GM23338 (cell line): Measurements from ENCODE around the gene TMTC2. TPM values are rescaled to one million over a fixed set of nuclear protein-coding genes. Genes with fewer than 3 reads are reported as not detected.

Experiments used
- ATAC-seq: fragments of 200-7000 bp; cut with Tn5 transposase; 3 replicates; pipeline ENCODE4 v1.9.1; 2020
- DNase-seq: peaks from one replicate; pipeline ENCODE4 v3.0.0-alpha.2; 2015; ENCODE audit warnings: low spot score
- H2AFZ ChIP-seq: fragments of 200-600 bp; sonication (generic); 2 replicates; pipeline ENCODE4 v1.8.0; 2016; ENCODE audit warnings: antibody characterized with exemption, mild to moderate bottlenecking, moderate library complexity
- H3F3A ChIP-seq: fragments of 200-600 bp; sonication (generic); replicated peaks from 2 replicates; pipeline ENCODE4 v1.8.0; 2017; ENCODE audit warnings: antibody characterized with exemption, mixed run types, low read depth
- H3K27ac ChIP-seq: fragments of 200-600 bp; sonication (generic); 2 replicates; pipeline ENCODE4 v1.6.1; 2016; ENCODE audit warnings: low read depth
- H3K27me3 ChIP-seq: fragments of 200-600 bp; sonication (generic); 2 replicates; pipeline ENCODE4 v1.8.0; 2016; ENCODE audit warnings: mild to moderate bottlenecking, mixed run types, moderate library complexity; ENCODE audit not compliant: insufficient read depth
- H3K36me3 ChIP-seq: fragments of 200-600 bp; sonication (generic); 2 replicates; pipeline ENCODE4 v1.8.0; 2016; ENCODE audit warnings: mild to moderate bottlenecking; ENCODE audit not compliant: insufficient read depth
- H3K4me1 ChIP-seq: fragments of 200-600 bp; sonication (generic); 2 replicates; pipeline ENCODE4 v1.8.0; 2016; ENCODE audit warnings: mild to moderate bottlenecking, moderate library complexity; ENCODE audit not compliant: insufficient read depth
- H3K4me2 ChIP-seq: fragments of 200-600 bp; sonication (generic); 2 replicates; pipeline ENCODE4 v1.7.1; 2017; ENCODE audit warnings: mixed run types
- H3K4me3 ChIP-seq: fragments of 200-600 bp; sonication (generic); 2 replicates; pipeline ENCODE4 v1.6.1; 2016; ENCODE audit warnings: mixed run types
- H3K79me2 ChIP-seq: fragments of 200-600 bp; sonication (generic); replicated peaks from 2 replicates; pipeline ENCODE4 v1.8.0; 2017; ENCODE audit warnings: mild to moderate bottlenecking; ENCODE audit not compliant: insufficient read depth
- H3K9me2 ChIP-seq: fragments of 200-600 bp; sonication (generic); 2 replicates; pipeline ENCODE4 v1.8.0; 2017; ENCODE audit not compliant: insufficient read depth
- H4K20me1 ChIP-seq: fragments of 200-600 bp; sonication (generic); replicated peaks from 2 replicates; pipeline ENCODE4 v1.8.0; 2017; ENCODE audit warnings: mild to moderate bottlenecking; ENCODE audit not compliant: insufficient read depth
- H3K27ac Mint-ChIP-seq: 2 replicates; pipeline ENCODE4 v1.8.0; 2020; ENCODE audit warnings: inconsistent platforms, mild to moderate bottlenecking, moderate library complexity, mixed read lengths
- H3K27me3 Mint-ChIP-seq: 3 replicates; pipeline ENCODE4 v1.8.0; 2022; ENCODE audit warnings: low read depth, mild to moderate bottlenecking, moderate library complexity, mixed read lengths, inconsistent platforms; ENCODE audit not compliant: insufficient read depth, poor library complexity
- H3K36me3 Mint-ChIP-seq: 3 replicates; pipeline ENCODE4 v1.8.0; 2021; ENCODE audit warnings: low read depth, mild to moderate bottlenecking, inconsistent platforms, moderate library complexity, mixed read lengths
- H3K4me1 Mint-ChIP-seq: 3 replicates; pipeline ENCODE4 v1.8.0; 2020; ENCODE audit warnings: mild to moderate bottlenecking, inconsistent platforms, mixed read lengths
- H3K4me3 Mint-ChIP-seq: 3 replicates; pipeline ENCODE4 v1.8.0; 2021; ENCODE audit warnings: moderate library complexity, mild to moderate bottlenecking, inconsistent platforms, mixed read lengths
- H3K9me3 Mint-ChIP-seq: 3 replicates; pipeline ENCODE4 v1.8.0; 2020; ENCODE audit warnings: moderate library complexity, mild to moderate bottlenecking, inconsistent platforms, mixed read lengths
- CREB1 ChIP-seq: fragments of 250-450 bp; sonication (Bioruptor Pico); IDR thresholded peaks from 2 replicates; pipeline ENCODE4 v1.5.0; 2020; ENCODE audit warnings: low read depth, mild to moderate bottlenecking, moderate library complexity
- CTCF ChIP-seq, 2 experiments: fragments of 200-600 bp in 1 of 2; sonication (generic) in 1 of 2; conservative IDR thresholded peaks; 2 replicates each; pipeline versions ENCODE4 v1.5.1 to v1.6.1; 2016 to 2017; ENCODE audit warnings: antibody characterized with exemption in 2 of 2, low read depth in 2 of 2, mild to moderate bottlenecking in 2 of 2, moderate library complexity in 1 of 2
- ETS1 ChIP-seq: IDR thresholded peaks from 2 replicates; pipeline ENCODE4 v1.6.1; 2016; ENCODE audit warnings: antibody characterized with exemption
- EZH2 ChIP-seq: fragments of 200-600 bp; sonication (generic); IDR thresholded peaks from one replicate; pipeline ENCODE4 v1.8.0; 2017; ENCODE audit warnings: antibody characterized with exemption, mild to moderate bottlenecking, low read depth; ENCODE audit not compliant: unreplicated experiment
- EZH2phosphoT487 ChIP-seq: fragments of 200-600 bp; sonication (generic); IDR thresholded peaks from one replicate; pipeline ENCODE4 v1.8.1; 2018; ENCODE audit warnings: antibody characterized with exemption; ENCODE audit not compliant: unreplicated experiment
- JUNB ChIP-seq: IDR thresholded peaks from one replicate; pipeline ENCODE4 v1.6.1; 2016; ENCODE audit warnings: antibody characterized with exemption; ENCODE audit not compliant: unreplicated experiment
- NANOG ChIP-seq: IDR thresholded peaks from 2 replicates; pipeline ENCODE4 v1.6.1; 2016; ENCODE audit warnings: antibody characterized with exemption, borderline replicate concordance
- POLR2AphosphoS5 ChIP-seq: IDR thresholded peaks from 2 replicates; pipeline ENCODE4 v1.6.1; 2016; ENCODE audit warnings: antibody characterized with exemption, low read depth
- REST ChIP-seq: IDR thresholded peaks from one replicate; pipeline ENCODE4 v1.6.1; 2018; ENCODE audit warnings: antibody characterized with exemption; ENCODE audit not compliant: unreplicated experiment
- ZNF114 ChIP-seq: fragments of 250-450 bp; sonication (Bioruptor Pico); IDR thresholded peaks from 2 replicates; pipeline ENCODE4 v1.5.0; 2020; ENCODE audit warnings: mild to moderate bottlenecking, moderate library complexity
- polyA plus RNA-seq: library from polyadenylated mRNA; unstranded; fragments of >200 nt; fragmentation: Nextera tagmentation; extraction: Ambion mirVana; gene quantifications from 2 replicates; pipeline ENCODE4 v1.2.1, GENCODE V29; 2016
- total RNA-seq: library from RNA; depleted of rRNA; stranded (reverse); fragments of >200 nt; shearing (Covaris generic); gene quantifications from 2 replicates; pipeline ENCODE4 v1.2.3, GENCODE V29; 2014

The TMTC2 gene
- total and polyA plus RNA-seq, 2 experiments from 2014 or later: 0.57 to 6.5 TPM

- TF ChIP-seq ETS1 (no peak), CREB1 (CRISPR knock-in tag) (no peak), JUNB (no peak), ZNF114 (CRISPR knock-in tag) (no peak), CTCF (conservative IDR thresholded peaks at IDR 0.05; ENCODE audit: low read depth in 2 of 2) (no peak), NANOG (no peak), EZH2 (no peak), REST (no peak)
- Histone ChIP-seq H3K4me2 (no peak overlapping the region), H3K4me1 (no peaks in the 10 kb centered on the region; the same call in 1 of the 2 replicates), H3K27me3 (no peaks in the 10 kb centered on the region), H4K20me1 (peaks cover 3% of the 10 kb centered on the region; the same call in 1 of the 2 replicates), H3K79me2 (no peaks in the 10 kb centered on the region), H3F3A (no peaks in the 10 kb centered on the region), H3K27ac (no peak overlapping the region), H3K36me3 (no peaks in the 10 kb centered on the region), H3K9me2 (no peaks in the 10 kb centered on the region), H2AFZ (no peak overlapping the region), H3K4me3 (no peak overlapping the region)
- Mint-ChIP-seq H3K36me3 (peaks cover 3% of the 10 kb centered on the region; the same call in 2 of the 3 replicates), H3K27ac (no peak overlapping the region), H3K4me3 (no peak overlapping the region), H3K4me1 (peaks cover 10% of the 10 kb centered on the region; the same call in 2 of the 3 replicates), H3K27me3 (peaks cover 2% of the 10 kb centered on the region), H3K9me3 (no peaks in the 10 kb centered on the region)
- DNase-seq: no peak
- no peak for ATAC-seq
Observed at GRCh38 chr12:82749015-82749414, 62.3 kb downstream of the TMTC2 start.

GRCh38 chr12:82754856-82755255 is 68.2 kb downstream of the TMTC2 start:
- Histone ChIP-seq H3K4me1 (peaks cover 23% of the 10 kb centered on the region), H3K27me3 (no peaks in the 10 kb centered on the region), H3K79me2 (no peaks in the 10 kb centered on the region), H3F3A (no peaks in the 10 kb centered on the region), H3K4me3 (no peak overlapping the region), H3K4me2 (no peak overlapping the region), H3K36me3 (no peaks in the 10 kb centered on the region), H4K20me1 (peaks cover 10% of the 10 kb centered on the region; the same call in 1 of the 2 replicates), H3K9me2 (no peaks in the 10 kb centered on the region), H3K27ac (no peak overlapping the region), H2AFZ (no peak overlapping the region)
- DNase-seq: no peak
- ATAC-seq: no peak
- no peaks in the 10 kb centered on the region for H3K9me3 Mint-ChIP-seq
- no peak overlapping the region for H3K4me3 Mint-ChIP-seq
- peaks cover 2% of the 10 kb centered on the region for H3K27me3 Mint-ChIP-seq
- no peak overlapping the region for H3K27ac Mint-ChIP-seq
- H3K36me3 Mint-ChIP-seq: peaks cover 3% of the 10 kb centered on the region; the same call in 2 of the 3 replicates
- peaks cover 24% of the 10 kb centered on the region for H3K4me1 Mint-ChIP-seq
- no peak for TF ChIP-seq CREB1 (CRISPR knock-in tag)
- no peak for TF ChIP-seq ZNF114 (CRISPR knock-in tag)
- TF ChIP-seq REST: no peak
- TF ChIP-seq ETS1: no peak
- TF ChIP-seq POLR2AphosphoS5: no peak
- no peak for TF ChIP-seq EZH2
- TF ChIP-seq CTCF (conservative IDR thresholded peaks at IDR 0.05; ENCODE audit: low read depth in 2 of 2): no peak
- TF ChIP-seq EZH2phosphoT487: no peak
